Fibroblast of mammary gland (primary cell): ENCODE measurements around the gene SNCB.

ENCODE experiments used
- DNase-seq: peaks from one replicate; pipeline ENCODE4 v3.0.0-alpha.2; 2010; ENCODE audit warnings: low read depth
- H3K4me3 ChIP-seq: 2 replicates; pipeline ENCODE4 v1.5.1; 2011; ENCODE audit warnings: low read depth, mild to moderate bottlenecking, low read length, moderate library complexity; ENCODE audit not compliant: control insufficient read depth
- TF ChIP-seq, protein P1 (sequence below): conservative IDR thresholded peaks from 2 replicates; pipeline ENCODE4 v1.5.1; 2011; ENCODE audit warnings: low read depth, low read length, inconsistent platforms; ENCODE audit not compliant: control insufficient read depth, insufficient read depth

SNCB gene

DNA sequence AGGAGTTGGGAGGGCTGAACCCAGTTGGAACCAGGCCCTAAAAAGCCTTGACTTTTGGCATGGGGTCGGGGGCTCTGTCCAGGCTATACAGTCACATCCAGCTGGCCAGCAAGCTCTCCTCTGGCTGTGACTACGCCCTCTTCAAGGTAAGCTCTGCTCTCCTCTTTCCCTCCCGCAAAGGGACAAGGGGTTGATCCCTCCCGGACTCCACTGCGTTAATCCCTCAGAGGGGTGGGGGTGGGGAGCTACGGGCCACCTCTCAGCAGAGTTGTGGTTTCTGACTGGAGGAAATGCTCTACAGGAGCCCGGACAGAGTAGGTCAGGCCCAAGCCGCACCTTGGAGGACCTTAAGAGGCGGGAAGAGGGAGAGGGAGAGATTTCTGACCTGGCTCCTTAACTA is 14.0 kb upstream of the SNCB start:
- DNase-seq, result no peak
- no peak overlapping the region for H3K4me3 ChIP-seq
- TF ChIP-seq, protein P1, sequence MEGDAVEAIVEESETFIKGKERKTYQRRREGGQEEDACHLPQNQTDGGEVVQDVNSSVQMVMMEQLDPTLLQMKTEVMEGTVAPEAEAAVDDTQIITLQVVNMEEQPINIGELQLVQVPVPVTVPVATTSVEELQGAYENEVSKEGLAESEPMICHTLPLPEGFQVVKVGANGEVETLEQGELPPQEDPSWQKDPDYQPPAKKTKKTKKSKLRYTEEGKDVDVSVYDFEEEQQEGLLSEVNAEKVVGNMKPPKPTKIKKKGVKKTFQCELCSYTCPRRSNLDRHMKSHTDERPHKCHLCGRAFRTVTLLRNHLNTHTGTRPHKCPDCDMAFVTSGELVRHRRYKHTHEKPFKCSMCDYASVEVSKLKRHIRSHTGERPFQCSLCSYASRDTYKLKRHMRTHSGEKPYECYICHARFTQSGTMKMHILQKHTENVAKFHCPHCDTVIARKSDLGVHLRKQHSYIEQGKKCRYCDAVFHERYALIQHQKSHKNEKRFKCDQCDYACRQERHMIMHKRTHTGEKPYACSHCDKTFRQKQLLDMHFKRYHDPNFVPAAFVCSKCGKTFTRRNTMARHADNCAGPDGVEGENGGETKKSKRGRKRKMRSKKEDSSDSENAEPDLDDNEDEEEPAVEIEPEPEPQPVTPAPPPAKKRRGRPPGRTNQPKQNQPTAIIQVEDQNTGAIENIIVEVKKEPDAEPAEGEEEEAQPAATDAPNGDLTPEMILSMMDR, result no peak

DNA sequence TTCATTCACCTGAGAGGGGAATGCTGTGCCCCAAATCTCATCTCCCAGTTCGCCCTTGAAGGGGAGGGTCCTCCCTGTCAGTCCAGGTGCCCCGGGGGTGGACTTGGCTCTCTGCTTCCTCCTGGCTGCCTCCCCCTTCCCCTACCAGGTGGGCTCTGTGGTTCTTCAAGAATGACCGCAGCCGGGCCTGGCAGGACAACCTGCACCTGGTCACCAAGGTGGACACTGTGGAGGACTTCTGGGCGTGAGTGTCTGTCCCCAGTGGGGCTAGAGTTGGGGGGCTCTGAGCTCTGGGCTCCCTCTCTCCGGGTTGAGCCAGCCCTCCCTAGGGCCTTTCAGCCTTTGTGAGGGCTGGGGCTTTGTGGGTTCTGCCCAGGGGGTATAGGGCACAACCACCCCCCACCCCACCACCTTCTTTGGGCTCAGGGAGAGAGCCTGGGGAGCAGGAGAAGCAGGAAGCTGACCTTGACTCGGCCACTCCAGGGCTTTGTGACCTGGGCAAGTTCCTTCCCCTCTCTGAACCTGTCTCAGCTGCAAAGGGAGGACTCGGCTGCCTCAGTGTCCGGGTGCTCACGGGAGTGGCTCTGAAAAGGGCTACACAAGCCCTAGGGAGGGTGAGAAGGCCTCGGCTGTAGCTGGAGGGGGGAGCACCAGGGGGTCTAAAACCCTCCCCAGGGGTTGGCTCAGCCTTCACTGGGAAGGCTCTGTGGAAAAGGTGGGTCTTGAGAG is 13.3 kb upstream of the SNCB start:
- TF ChIP-seq, protein P1, result no peak
- no peak overlapping the region for H3K4me3 ChIP-seq
- DNase-seq, result no peak

DNA sequence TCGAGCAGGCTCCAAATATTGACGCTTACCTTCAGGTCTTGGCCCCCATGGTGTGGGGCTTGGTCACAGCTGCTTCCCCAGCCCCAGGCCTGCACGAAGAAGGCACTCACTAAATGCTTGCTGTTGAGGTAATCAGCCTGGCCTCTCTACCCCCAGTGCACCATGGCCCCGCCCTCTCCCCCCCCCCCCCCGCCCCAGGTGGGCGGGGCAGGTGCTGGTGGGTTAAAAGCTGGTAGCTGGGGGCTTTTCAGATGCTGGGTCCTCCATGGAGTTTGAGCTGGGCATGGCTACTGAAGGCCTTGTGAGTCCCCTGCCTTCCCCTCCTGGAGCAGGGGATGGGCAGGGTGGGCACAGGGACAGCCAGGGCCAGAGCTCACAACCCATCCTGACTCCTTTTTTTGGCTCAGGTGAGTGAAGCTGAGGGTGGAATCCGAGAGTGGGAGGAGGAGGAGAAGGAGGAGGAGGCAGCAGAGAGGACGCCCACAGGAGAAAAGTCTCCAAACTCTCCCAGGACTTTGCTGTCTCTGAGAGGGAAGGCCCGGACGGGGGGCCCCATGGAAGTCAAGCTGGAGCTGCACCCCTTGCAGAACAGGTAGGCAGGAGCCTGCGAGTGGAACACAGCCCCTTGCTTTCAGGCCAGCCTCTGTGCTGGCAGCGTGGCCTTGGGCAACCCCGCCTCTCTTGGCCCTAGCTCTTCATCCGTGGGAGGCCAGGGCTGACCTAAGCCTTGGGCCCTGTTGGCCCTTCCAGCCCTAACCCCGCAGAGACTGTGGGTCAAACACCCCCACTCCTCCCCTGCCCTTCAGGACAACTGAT is 12.5 kb upstream of the SNCB start:
- H3K4me3 ChIP-seq, result no peak overlapping the region
- DNase-seq, result no peak

DNA sequence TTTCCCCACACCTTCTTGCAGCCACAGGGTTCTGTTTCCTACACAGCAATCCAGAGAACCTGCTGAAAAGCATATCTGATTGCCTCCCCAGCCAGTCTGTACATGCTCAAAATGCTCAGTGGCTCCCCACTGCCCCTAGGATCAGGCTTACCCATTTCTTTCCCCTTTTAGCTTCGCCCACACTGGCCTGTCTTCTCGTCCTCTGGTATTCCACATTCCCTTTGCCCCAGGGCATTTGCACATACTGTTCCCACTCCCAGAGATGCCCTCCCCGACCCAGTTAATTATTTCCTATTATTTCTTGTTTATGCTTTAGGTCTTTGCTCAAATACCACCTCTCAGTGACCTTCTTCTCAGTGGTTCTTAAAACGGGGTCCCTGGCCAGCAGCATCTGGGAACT is 10.3 kb upstream of the SNCB start:
- TF ChIP-seq, protein P1, result no peak
- H3K4me3 ChIP-seq, result no peak overlapping the region
- no peak for DNase-seq

More for the DNA sequence above, 12.5 kb upstream of the SNCB start:
- TF ChIP-seq, protein P1, result no peak

DNA sequence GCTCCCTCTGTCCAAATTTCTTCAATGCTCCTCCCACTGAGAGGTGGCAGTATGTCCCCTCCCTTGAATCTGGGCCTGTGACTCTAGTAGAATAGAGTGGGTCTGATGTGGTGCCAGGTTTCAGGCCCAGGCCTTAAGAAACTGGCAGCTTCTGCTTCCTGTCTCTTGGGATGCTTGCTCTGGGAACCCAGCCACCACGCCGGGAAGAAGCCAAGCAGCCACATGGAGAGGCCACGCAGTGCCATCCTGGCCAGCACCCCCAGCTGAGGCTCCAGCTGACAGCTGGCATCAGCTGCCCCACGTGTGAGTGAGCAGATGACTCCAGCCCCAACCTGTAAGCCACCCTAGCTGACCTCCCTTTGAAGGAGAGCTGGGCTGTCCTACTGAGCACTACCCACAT is 9.6 kb upstream of the SNCB start:
- no peak overlapping the region for H3K4me3 ChIP-seq
- TF ChIP-seq, protein P1, result no peak

DNA sequence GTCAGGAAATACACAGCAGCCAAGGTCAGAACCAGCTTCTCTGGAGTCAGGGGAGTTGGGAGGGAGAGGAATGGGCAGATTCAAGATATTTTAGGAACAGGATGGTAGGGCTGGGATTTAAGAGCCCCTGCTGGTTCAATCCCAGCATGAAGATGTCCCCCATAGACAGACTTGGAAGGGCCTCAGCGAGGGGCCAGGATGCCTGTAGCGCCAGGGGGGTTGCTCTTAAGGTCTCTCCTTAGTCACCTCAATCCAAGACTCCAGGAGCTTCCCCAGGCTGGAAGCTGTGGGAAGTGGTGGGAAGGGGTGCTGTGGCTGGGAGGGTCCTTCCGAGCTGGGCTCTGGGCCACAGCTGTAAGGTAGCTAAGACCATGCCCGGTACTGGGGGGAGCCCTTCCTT is 8.9 kb upstream of the SNCB start:
- DNase-seq, result no peak
- H3K4me3 ChIP-seq, result no peak overlapping the region
- TF ChIP-seq, protein P1, result no peak

More for the DNA sequence above, 9.6 kb upstream of the SNCB start:
- DNase-seq, result peak; percentile 15
